WTC11 (cell line): ENCODE data around the gene TOMM6. TPM values are rescaled to one million over a fixed set of nuclear protein-coding genes. Genes with fewer than 3 reads are reported as not detected.

ENCODE experiments used
- ATAC-seq: fragments of 200-7000 bp; cut with Tn5 transposase; 2 replicates; pipeline ENCODE4 v1.10.0; 2021; ENCODE audit warnings: mild to moderate bottlenecking, moderate library complexity
- CTCF ChIA-PET: fragments of 300-600 bp; sonication (Branson Sonifier 250); formaldehyde crosslinking; loops from one replicate; lab custom pipeline; 2021; ENCODE audit warnings: antibody characterized with exemption; lab: Charles Lee
- POLR2A ChIA-PET: fragments of 350-600 bp; sonication (Branson Sonifier 250); formaldehyde crosslinking; loops from one replicate; lab custom pipeline; 2021; ENCODE audit warnings: antibody characterized with exemption; lab: Charles Lee
- DNase-seq: peaks from one replicate; pipeline ENCODE4 v3.0.0; 2021; ENCODE audit warnings: low spot score
- H3K27ac Mint-ChIP-seq: 2 replicates; pipeline ENCODE4 v1.8.0; 2021; ENCODE audit warnings: mixed read lengths
- H3K27me3 Mint-ChIP-seq: 2 replicates; pipeline ENCODE4 v1.8.0; 2021; ENCODE audit warnings: low read depth, mild to moderate bottlenecking, moderate library complexity, mixed read lengths
- H3K36me3 Mint-ChIP-seq: 2 replicates; pipeline ENCODE4 v1.8.0; 2021; ENCODE audit warnings: mixed read lengths
- H3K4me1 Mint-ChIP-seq: 2 replicates; pipeline ENCODE4 v1.8.0; 2022; ENCODE audit warnings: mixed read lengths
- H3K4me3 Mint-ChIP-seq: 2 replicates; pipeline ENCODE4 v1.8.0; 2021; ENCODE audit warnings: mild to moderate bottlenecking, moderate library complexity, mixed read lengths
- H3K9me3 Mint-ChIP-seq: 2 replicates; pipeline ENCODE4 v1.8.0; 2021; ENCODE audit warnings: mixed read lengths
- CREB1 ChIP-seq: sonication (generic); formaldehyde crosslinking; IDR thresholded peaks from 2 replicates; pipeline ENCODE4 v1.8.0; 2023; ENCODE audit warnings: mild to moderate bottlenecking, missing genetic modification reagents
- CREM ChIP-seq: sonication (generic); formaldehyde crosslinking; IDR thresholded peaks from 2 replicates; pipeline ENCODE4 v1.8.1; 2022; ENCODE audit warnings: mild to moderate bottlenecking, missing genetic modification reagents, moderate library complexity
- FOXP1 ChIP-seq: sonication (generic); formaldehyde crosslinking; IDR thresholded peaks from 2 replicates; pipeline ENCODE4 v1.8.0; 2022; ENCODE audit warnings: missing genetic modification reagents, mild to moderate bottlenecking, moderate library complexity, borderline replicate concordance
- GTF2I ChIP-seq: fragments of 250-450 bp; sonication (Bioruptor Pico); conservative IDR thresholded peaks from 2 replicates; pipeline ENCODE4 v1.4.0; 2021; ENCODE audit warnings: mild to moderate bottlenecking
- HMGA2 ChIP-seq: fragments of 250-450 bp; sonication (Bioruptor Pico); IDR thresholded peaks from 2 replicates; pipeline ENCODE4 v1.4.0; 2021; ENCODE audit warnings: mild to moderate bottlenecking, moderate library complexity
- MYBL2 ChIP-seq: sonication (generic); formaldehyde crosslinking; IDR thresholded peaks from 2 replicates; pipeline ENCODE4 v1.8.1; 2023; ENCODE audit warnings: mild to moderate bottlenecking, moderate library complexity, missing genetic modification reagents
- NFATC4 ChIP-seq: fragments of 250-450 bp; sonication (Bioruptor Pico); IDR thresholded peaks from 2 replicates; pipeline ENCODE4 v1.9.0; 2021; ENCODE audit warnings: mild to moderate bottlenecking
- NR1H2 ChIP-seq: sonication (generic); formaldehyde crosslinking; IDR thresholded peaks from 2 replicates; pipeline ENCODE4 v1.9.0; 2021; ENCODE audit warnings: mild to moderate bottlenecking, moderate library complexity, missing genetic modification reagents
- PRDM15 ChIP-seq: sonication (generic); formaldehyde crosslinking; IDR thresholded peaks from 2 replicates; pipeline ENCODE4 v1.8.0; 2022; ENCODE audit warnings: missing genetic modification reagents
- RORB ChIP-seq: fragments of 250-450 bp; sonication (Bioruptor Pico); IDR thresholded peaks from 2 replicates; pipeline ENCODE4 v1.9.0; 2021; ENCODE audit warnings: mild to moderate bottlenecking
- SOX15 ChIP-seq: fragments of 250-450 bp; sonication (Bioruptor Pico); IDR thresholded peaks from 2 replicates; pipeline ENCODE4 v1.9.0; 2021; ENCODE audit warnings: mild to moderate bottlenecking
- TCF7 ChIP-seq: sonication (generic); formaldehyde crosslinking; IDR thresholded peaks from 2 replicates; pipeline ENCODE4 v1.8.0; 2022; ENCODE audit warnings: mild to moderate bottlenecking, low read depth, missing genetic modification reagents, moderate library complexity
- TP53 ChIP-seq: sonication (generic); formaldehyde crosslinking; IDR thresholded peaks from 2 replicates; pipeline ENCODE4 v1.8.1; 2023; ENCODE audit warnings: mild to moderate bottlenecking, missing genetic modification reagents
- ZNF232 ChIP-seq: sonication (generic); formaldehyde crosslinking; IDR thresholded peaks from 2 replicates; pipeline ENCODE4 v1.8.0; 2022; ENCODE audit warnings: mild to moderate bottlenecking, missing genetic modification reagents
- total RNA-seq: library from RNA; stranded (reverse); gene quantifications from 3 replicates; pipeline ENCODE4 v1.2.3, GENCODE V29; 2021
- TF ChIP-seq, protein P1 (sequence below): sonication (generic); formaldehyde crosslinking; IDR thresholded peaks from 2 replicates; pipeline ENCODE4 v1.8.0; 2023; ENCODE audit warnings: missing genetic modification reagents
- TF ChIP-seq, protein P2 (sequence below): fragments of 250-450 bp; sonication (Bioruptor Pico); IDR thresholded peaks from 2 replicates; pipeline ENCODE4 v1.9.0; 2021; ENCODE audit warnings: mild to moderate bottlenecking
- TF ChIP-seq, protein P3 (sequence below): fragments of 200-600 bp; IDR thresholded peaks from 2 replicates; pipeline ENCODE4 v1.8.0; 2022; ENCODE audit warnings: antibody characterized with exemption
- TF ChIP-seq, protein P4 (sequence below): sonication (generic); formaldehyde crosslinking; IDR thresholded peaks from 2 replicates; pipeline ENCODE4 v1.8.0; 2022; ENCODE audit warnings: mild to moderate bottlenecking, missing genetic modification reagents
- TF ChIP-seq, protein P5 (sequence below): sonication (generic); formaldehyde crosslinking; IDR thresholded peaks from 2 replicates; pipeline ENCODE4 v1.8.1; 2023; ENCODE audit warnings: mild to moderate bottlenecking, missing genetic modification reagents
- TF ChIP-seq, protein P6 (sequence below): fragments of 250-450 bp; sonication (Bioruptor Pico); IDR thresholded peaks from 2 replicates; pipeline ENCODE4 v1.9.0; 2021; ENCODE audit warnings: mild to moderate bottlenecking, borderline replicate concordance

The TOMM6 gene
- total RNA-seq, 1 experiment from 2014 or later = 233 TPM

DNA sequence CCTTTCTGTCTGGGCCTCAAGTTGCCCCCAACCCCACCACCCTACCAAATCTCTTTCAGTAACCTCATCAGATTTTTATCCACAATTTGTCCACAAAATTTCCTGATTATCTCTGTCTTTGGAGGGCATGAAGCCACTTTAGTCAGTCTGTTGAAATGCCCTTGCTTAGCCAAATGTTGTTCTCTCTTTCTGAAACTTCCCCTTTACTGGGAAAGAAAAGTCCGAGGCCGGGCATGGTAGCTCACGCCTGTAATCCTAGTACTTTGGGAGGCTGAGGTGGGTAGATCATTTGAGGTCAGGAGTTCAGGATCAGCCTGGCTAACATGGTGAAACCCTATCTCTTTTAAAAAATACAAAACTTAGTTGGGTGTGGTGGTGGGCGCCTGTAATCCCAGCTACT, 33.8 kb downstream of the TOMM6 start:
- no peak for DNase-seq
- ATAC-seq = no peak
- no peaks in the 10 kb centered on the region for H3K4me1 Mint-ChIP-seq
- H3K36me3 Mint-ChIP-seq = no peaks in the 10 kb centered on the region
- TF ChIP-seq, protein P1, sequence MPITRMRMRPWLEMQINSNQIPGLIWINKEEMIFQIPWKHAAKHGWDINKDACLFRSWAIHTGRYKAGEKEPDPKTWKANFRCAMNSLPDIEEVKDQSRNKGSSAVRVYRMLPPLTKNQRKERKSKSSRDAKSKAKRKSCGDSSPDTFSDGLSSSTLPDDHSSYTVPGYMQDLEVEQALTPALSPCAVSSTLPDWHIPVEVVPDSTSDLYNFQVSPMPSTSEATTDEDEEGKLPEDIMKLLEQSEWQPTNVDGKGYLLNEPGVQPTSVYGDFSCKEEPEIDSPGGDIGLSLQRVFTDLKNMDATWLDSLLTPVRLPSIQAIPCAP (CRISPR knock-in tag) = no peak
- TF ChIP-seq NR1H2 (CRISPR knock-in tag) (no peak), TCF7 (CRISPR knock-in tag) (no peak), NFATC4 (CRISPR knock-in tag) (no peak), PRDM15 (CRISPR knock-in tag) (no peak), CREM (CRISPR knock-in tag) (no peak), TP53 (CRISPR knock-in tag) (no peak), RORB (CRISPR knock-in tag) (no peak), FOXP1 (CRISPR knock-in tag) (no peak), HMGA2 (CRISPR knock-in tag) (no peak), CREB1 (CRISPR knock-in tag) (no peak), GTF2I (CRISPR knock-in tag) (no peak), ZNF232 (CRISPR knock-in tag) (no peak), SOX15 (CRISPR knock-in tag) (no peak), MYBL2 (CRISPR knock-in tag) (no peak)
- TF ChIP-seq, protein P2, sequence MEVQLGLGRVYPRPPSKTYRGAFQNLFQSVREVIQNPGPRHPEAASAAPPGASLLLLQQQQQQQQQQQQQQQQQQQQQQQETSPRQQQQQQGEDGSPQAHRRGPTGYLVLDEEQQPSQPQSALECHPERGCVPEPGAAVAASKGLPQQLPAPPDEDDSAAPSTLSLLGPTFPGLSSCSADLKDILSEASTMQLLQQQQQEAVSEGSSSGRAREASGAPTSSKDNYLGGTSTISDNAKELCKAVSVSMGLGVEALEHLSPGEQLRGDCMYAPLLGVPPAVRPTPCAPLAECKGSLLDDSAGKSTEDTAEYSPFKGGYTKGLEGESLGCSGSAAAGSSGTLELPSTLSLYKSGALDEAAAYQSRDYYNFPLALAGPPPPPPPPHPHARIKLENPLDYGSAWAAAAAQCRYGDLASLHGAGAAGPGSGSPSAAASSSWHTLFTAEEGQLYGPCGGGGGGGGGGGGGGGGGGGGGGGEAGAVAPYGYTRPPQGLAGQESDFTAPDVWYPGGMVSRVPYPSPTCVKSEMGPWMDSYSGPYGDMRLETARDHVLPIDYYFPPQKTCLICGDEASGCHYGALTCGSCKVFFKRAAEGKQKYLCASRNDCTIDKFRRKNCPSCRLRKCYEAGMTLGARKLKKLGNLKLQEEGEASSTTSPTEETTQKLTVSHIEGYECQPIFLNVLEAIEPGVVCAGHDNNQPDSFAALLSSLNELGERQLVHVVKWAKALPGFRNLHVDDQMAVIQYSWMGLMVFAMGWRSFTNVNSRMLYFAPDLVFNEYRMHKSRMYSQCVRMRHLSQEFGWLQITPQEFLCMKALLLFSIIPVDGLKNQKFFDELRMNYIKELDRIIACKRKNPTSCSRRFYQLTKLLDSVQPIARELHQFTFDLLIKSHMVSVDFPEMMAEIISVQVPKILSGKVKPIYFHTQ (CRISPR knock-in tag) = no peak
- TF ChIP-seq, protein P3, sequence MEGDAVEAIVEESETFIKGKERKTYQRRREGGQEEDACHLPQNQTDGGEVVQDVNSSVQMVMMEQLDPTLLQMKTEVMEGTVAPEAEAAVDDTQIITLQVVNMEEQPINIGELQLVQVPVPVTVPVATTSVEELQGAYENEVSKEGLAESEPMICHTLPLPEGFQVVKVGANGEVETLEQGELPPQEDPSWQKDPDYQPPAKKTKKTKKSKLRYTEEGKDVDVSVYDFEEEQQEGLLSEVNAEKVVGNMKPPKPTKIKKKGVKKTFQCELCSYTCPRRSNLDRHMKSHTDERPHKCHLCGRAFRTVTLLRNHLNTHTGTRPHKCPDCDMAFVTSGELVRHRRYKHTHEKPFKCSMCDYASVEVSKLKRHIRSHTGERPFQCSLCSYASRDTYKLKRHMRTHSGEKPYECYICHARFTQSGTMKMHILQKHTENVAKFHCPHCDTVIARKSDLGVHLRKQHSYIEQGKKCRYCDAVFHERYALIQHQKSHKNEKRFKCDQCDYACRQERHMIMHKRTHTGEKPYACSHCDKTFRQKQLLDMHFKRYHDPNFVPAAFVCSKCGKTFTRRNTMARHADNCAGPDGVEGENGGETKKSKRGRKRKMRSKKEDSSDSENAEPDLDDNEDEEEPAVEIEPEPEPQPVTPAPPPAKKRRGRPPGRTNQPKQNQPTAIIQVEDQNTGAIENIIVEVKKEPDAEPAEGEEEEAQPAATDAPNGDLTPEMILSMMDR = no peak
- TF ChIP-seq, protein P4, sequence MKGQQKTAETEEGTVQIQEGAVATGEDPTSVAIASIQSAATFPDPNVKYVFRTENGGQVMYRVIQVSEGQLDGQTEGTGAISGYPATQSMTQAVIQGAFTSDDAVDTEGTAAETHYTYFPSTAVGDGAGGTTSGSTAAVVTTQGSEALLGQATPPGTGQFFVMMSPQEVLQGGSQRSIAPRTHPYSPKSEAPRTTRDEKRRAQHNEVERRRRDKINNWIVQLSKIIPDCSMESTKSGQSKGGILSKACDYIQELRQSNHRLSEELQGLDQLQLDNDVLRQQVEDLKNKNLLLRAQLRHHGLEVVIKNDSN (CRISPR knock-in tag) = no peak
- TF ChIP-seq, protein P5, sequence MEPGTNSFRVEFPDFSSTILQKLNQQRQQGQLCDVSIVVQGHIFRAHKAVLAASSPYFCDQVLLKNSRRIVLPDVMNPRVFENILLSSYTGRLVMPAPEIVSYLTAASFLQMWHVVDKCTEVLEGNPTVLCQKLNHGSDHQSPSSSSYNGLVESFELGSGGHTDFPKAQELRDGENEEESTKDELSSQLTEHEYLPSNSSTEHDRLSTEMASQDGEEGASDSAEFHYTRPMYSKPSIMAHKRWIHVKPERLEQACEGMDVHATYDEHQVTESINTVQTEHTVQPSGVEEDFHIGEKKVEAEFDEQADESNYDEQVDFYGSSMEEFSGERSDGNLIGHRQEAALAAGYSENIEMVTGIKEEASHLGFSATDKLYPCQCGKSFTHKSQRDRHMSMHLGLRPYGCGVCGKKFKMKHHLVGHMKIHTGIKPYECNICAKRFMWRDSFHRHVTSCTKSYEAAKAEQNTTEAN = no peak
- TF ChIP-seq, protein P6, sequence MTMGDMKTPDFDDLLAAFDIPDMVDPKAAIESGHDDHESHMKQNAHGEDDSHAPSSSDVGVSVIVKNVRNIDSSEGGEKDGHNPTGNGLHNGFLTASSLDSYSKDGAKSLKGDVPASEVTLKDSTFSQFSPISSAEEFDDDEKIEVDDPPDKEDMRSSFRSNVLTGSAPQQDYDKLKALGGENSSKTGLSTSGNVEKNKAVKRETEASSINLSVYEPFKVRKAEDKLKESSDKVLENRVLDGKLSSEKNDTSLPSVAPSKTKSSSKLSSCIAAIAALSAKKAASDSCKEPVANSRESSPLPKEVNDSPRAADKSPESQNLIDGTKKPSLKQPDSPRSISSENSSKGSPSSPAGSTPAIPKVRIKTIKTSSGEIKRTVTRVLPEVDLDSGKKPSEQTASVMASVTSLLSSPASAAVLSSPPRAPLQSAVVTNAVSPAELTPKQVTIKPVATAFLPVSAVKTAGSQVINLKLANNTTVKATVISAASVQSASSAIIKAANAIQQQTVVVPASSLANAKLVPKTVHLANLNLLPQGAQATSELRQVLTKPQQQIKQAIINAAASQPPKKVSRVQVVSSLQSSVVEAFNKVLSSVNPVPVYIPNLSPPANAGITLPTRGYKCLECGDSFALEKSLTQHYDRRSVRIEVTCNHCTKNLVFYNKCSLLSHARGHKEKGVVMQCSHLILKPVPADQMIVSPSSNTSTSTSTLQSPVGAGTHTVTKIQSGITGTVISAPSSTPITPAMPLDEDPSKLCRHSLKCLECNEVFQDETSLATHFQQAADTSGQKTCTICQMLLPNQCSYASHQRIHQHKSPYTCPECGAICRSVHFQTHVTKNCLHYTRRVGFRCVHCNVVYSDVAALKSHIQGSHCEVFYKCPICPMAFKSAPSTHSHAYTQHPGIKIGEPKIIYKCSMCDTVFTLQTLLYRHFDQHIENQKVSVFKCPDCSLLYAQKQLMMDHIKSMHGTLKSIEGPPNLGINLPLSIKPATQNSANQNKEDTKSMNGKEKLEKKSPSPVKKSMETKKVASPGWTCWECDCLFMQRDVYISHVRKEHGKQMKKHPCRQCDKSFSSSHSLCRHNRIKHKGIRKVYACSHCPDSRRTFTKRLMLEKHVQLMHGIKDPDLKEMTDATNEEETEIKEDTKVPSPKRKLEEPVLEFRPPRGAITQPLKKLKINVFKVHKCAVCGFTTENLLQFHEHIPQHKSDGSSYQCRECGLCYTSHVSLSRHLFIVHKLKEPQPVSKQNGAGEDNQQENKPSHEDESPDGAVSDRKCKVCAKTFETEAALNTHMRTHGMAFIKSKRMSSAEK = no peak
- POLR2A ChIA-PET = no interaction called here
- no peaks in the 10 kb centered on the region for H3K27me3 Mint-ChIP-seq
- no peaks in the 10 kb centered on the region for H3K9me3 Mint-ChIP-seq
- CTCF ChIA-PET = interaction anchor here (1.3 kb wide), 1 partner anchor 26 kb away, joined by 4 read pairs; no protein-coding TSS in a partner anchor
- H3K4me3 Mint-ChIP-seq = no peak overlapping the region
- H3K27ac Mint-ChIP-seq = no peak overlapping the region
